HCT116 (cell line): Measurements from ENCODE around the gene AUTS2. TPM values are rescaled to one million over a fixed set of nuclear protein-coding genes. Genes with fewer than 3 reads are reported as not detected.

Source experiments
- ATAC-seq: fragments of 200-7000 bp; cut with Tn5 transposase; 2 replicates; pipeline ENCODE4 v1.9.1; 2020; ENCODE audit warnings: mild to moderate bottlenecking, moderate library complexity
- BruUV-seq: library from RNA; stranded (reverse); fragments of 400-500 nt; replicated peaks from 2 replicates; lab custom pipeline; 2021; lab: Mats Ljungman, UMichigan
- CTCF ChIA-PET: fragments of 300-600 bp; sonication (Branson Sonifier 250); formaldehyde crosslinking; loops from one replicate; lab custom pipeline; 2021; ENCODE audit warnings: antibody characterized with exemption; lab: Charles Lee
- POLR2A ChIA-PET: fragments of 300-600, 350-600 bp; sonication (Branson Sonifier 250); formaldehyde crosslinking; loops from one replicate; lab custom pipeline; 2021; ENCODE audit warnings: antibody characterized with exemption; lab: Charles Lee
- RAD21 ChIA-PET, 2 experiments: fragments of 300-600 bp; sonication (Branson Sonifier 250); formaldehyde crosslinking; loops; one replicate each; lab custom pipeline; 2023; ENCODE audit warnings: low total read pairs in 2 of 2; ENCODE audit not compliant: uncharacterized antibody in 2 of 2, unreplicated experiment in 2 of 2, low non-redundant PET in 1 of 2; lab: Charles Lee
- DNase-seq: peaks from one replicate; pipeline ENCODE4 v3.0.0-alpha.2; 2010; ENCODE audit warnings: low read depth, low spot score
- H2AFZ ChIP-seq: fragments of 200-600 bp; shearing (Covaris generic), sonication (generic); 2 replicates; pipeline ENCODE4 v1.6.1; 2017; ENCODE audit warnings: low read depth, mixed run types, mixed read lengths, antibody characterized with exemption, low read length; ENCODE audit not compliant: poor library complexity, severe bottlenecking
- H3K27ac ChIP-seq: 2 replicates; pipeline ENCODE4 v1.5.1; 2012; ENCODE audit warnings: low read depth, low read length
- H3K27me3 ChIP-seq: fragments of 200-600 bp; sonication (generic); 2 replicates; pipeline ENCODE4 v1.6.1; 2016; ENCODE audit warnings: mixed run types, low read length, mixed read lengths; ENCODE audit not compliant: insufficient read depth
- H3K36me3 ChIP-seq, 2 experiments: fragments of 200-500 bp in 1 of 2; fragments of 200-600 bp in 1 of 2; sonication (Bioruptor generic) in 1 of 2; sonication (generic) in 1 of 2; 2 replicates each; pipeline versions ENCODE4 v1.5.1 to v1.6.1; 2014 to 2016; ENCODE audit warnings: low read length in 2 of 2, inconsistent platforms in 1 of 2, mixed read lengths in 1 of 2, mixed run types in 1 of 2; ENCODE audit not compliant: insufficient read depth in 2 of 2, control insufficient read depth in 1 of 2
- H3K4me1 ChIP-seq, 2 experiments: fragments of 200-600 bp in 1 of 2; sonication (generic) in 1 of 2; 2 replicates each; pipeline versions ENCODE4 v1.5.1 to v1.6.1; 2012 to 2017; ENCODE audit warnings: low read length in 2 of 2, inconsistent platforms in 1 of 2, mild to moderate bottlenecking in 1 of 2, mixed read lengths in 1 of 2, mixed run types in 1 of 2, moderate library complexity in 1 of 2; ENCODE audit not compliant: insufficient read depth in 2 of 2, control insufficient read depth in 1 of 2
- H3K4me2 ChIP-seq: fragments of 200-600 bp; sonication (generic); 2 replicates; pipeline ENCODE4 v1.6.1; 2017; ENCODE audit warnings: mixed run types, low read length, mixed read lengths
- H3K4me3 ChIP-seq, 2 experiments: fragments of 200-600 bp in 1 of 2; sonication (generic) in 1 of 2; replicated peaks in 1 of 2; 2 replicates each; pipeline ENCODE4 v1.5.1; 2011 to 2016; ENCODE audit warnings: low read length in 2 of 2, control low read depth in 1 of 2, low read depth in 1 of 2, mild to moderate bottlenecking in 1 of 2, mixed read lengths in 1 of 2, mixed run types in 1 of 2
- H3K79me2 ChIP-seq: fragments of 200-600 bp; sonication (generic); 2 replicates; pipeline ENCODE4 v1.6.1; 2017; ENCODE audit warnings: mild to moderate bottlenecking, mixed run types, low read length, moderate library complexity, mixed read lengths; ENCODE audit not compliant: insufficient read depth
- H3K9ac ChIP-seq: fragments of 200-600 bp; sonication (generic); 2 replicates; pipeline ENCODE4 v1.6.1; 2016; ENCODE audit warnings: low read length, mixed read lengths
- H3K9me2 ChIP-seq: fragments of 200-600 bp; sonication (generic), shearing (Covaris generic); 2 replicates; pipeline ENCODE4 v1.6.1; 2017; ENCODE audit warnings: mixed run types, mild to moderate bottlenecking, moderate library complexity; ENCODE audit not compliant: insufficient read depth
- H3K9me3 ChIP-seq, 2 experiments: fragments of 200-500 bp in 1 of 2; fragments of 200-600 bp in 1 of 2; sonication (Bioruptor generic) in 1 of 2; sonication (generic) in 1 of 2; 2 replicates each; pipeline ENCODE4 v1.6.1; 2014 to 2017; ENCODE audit warnings: low read length in 2 of 2, mixed read lengths in 2 of 2, inconsistent platforms in 1 of 2, low read depth in 1 of 2, mild to moderate bottlenecking in 1 of 2, mixed run types in 1 of 2, moderate library complexity in 1 of 2; ENCODE audit not compliant: control insufficient read depth in 1 of 2, insufficient read depth in 1 of 2
- H4K20me1 ChIP-seq: fragments of 200-600 bp; sonication (generic), shearing (Covaris generic); 2 replicates; pipeline ENCODE4 v1.6.1; 2017; ENCODE audit warnings: mixed run types, mild to moderate bottlenecking, moderate library complexity; ENCODE audit not compliant: insufficient read depth
- CBX3 ChIP-seq: IDR thresholded peaks from 2 replicates; pipeline ENCODE4 v1.6.1; 2012; ENCODE audit warnings: low read depth
- EGR1 ChIP-seq: IDR thresholded peaks from 2 replicates; pipeline ENCODE4 v1.6.1; 2012; ENCODE audit warnings: low read depth
- EZH2phosphoT487 ChIP-seq: fragments of 200-600 bp; IDR thresholded peaks from 2 replicates; pipeline ENCODE4 v1.6.1; 2018; ENCODE audit warnings: antibody characterized with exemption, borderline replicate concordance
- JUND ChIP-seq: IDR thresholded peaks from 2 replicates; pipeline ENCODE4 v1.6.1; 2012
- POLR2A ChIP-seq: IDR thresholded peaks from 2 replicates; pipeline ENCODE4 v1.7.0; 2011; ENCODE audit warnings: borderline replicate concordance; ENCODE audit not compliant: insufficient read depth, insufficient read length; ENCODE audit errors: extremely low read depth
- TCF7L2 ChIP-seq: IDR thresholded peaks from 2 replicates; pipeline ENCODE4 v1.7.0; 2011; ENCODE audit warnings: borderline replicate concordance, inconsistent platforms; ENCODE audit not compliant: insufficient read depth, insufficient read length; ENCODE audit errors: extremely low read depth
- intact Hi-C: fragments of 100-400 bp; cut with micrococcal nuclease; formaldehyde crosslinking; loops from 2 replicates; pipeline ENCODE4 v1.10.0; 2022
- total RNA-seq: library from RNA; stranded (reverse); gene quantifications from one replicate; pipeline ENCODE4 v1.2.1, GENCODE V29; 2021; ENCODE audit not compliant: unreplicated experiment
- TF ChIP-seq, protein P1 (sequence below): IDR thresholded peaks from 2 replicates; pipeline ENCODE4 v1.6.1; 2011; ENCODE audit warnings: mild to moderate bottlenecking, low read length, moderate library complexity; ENCODE audit not compliant: insufficient replicate concordance; ENCODE audit errors: extremely low read depth
- TF ChIP-seq, protein P2 (sequence below): IDR thresholded peaks from 2 replicates; pipeline ENCODE4 v1.6.1; 2012

Gene AUTS2
- total RNA-seq, 1 experiment from 2014 or later: 0.93 TPM

GRCh38 chr7:70113078-70113477 is 514.8 kb downstream of the AUTS2 start:
- no TSS peak for BruUV-seq
- ATAC-seq (no peak), DNase-seq (no peak)
- Histone ChIP-seq H3K9me2 (no peaks in the 10 kb centered on the region), H4K20me1 (no peaks in the 10 kb centered on the region), H3K79me2 (no peaks in the 10 kb centered on the region), H3K27me3 (no peaks in the 10 kb centered on the region), H3K9me3 (peaks cover 0 to 9% of the 10 kb centered on the region in 2 experiments; a peak in 3 of 4 replicates), H3K4me3 (no peak overlapping the region), H3K4me1 (no peaks in the 10 kb centered on the region), H3K9ac (no peak overlapping the region), H3K27ac (no peak overlapping the region), H2AFZ (no peak overlapping the region), H3K4me2 (no peak overlapping the region), H3K36me3 (no peaks in the 10 kb centered on the region)
- intact Hi-C loops: no loop called here
- TF ChIP-seq, protein P1, sequence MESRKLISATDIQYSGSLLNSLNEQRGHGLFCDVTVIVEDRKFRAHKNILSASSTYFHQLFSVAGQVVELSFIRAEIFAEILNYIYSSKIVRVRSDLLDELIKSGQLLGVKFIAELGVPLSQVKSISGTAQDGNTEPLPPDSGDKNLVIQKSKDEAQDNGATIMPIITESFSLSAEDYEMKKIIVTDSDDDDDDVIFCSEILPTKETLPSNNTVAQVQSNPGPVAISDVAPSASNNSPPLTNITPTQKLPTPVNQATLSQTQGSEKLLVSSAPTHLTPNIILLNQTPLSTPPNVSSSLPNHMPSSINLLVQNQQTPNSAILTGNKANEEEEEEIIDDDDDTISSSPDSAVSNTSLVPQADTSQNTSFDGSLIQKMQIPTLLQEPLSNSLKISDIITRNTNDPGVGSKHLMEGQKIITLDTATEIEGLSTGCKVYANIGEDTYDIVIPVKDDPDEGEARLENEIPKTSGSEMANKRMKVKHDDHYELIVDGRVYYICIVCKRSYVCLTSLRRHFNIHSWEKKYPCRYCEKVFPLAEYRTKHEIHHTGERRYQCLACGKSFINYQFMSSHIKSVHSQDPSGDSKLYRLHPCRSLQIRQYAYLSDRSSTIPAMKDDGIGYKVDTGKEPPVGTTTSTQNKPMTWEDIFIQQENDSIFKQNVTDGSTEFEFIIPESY: no peak
- TF ChIP-seq, protein P2, sequence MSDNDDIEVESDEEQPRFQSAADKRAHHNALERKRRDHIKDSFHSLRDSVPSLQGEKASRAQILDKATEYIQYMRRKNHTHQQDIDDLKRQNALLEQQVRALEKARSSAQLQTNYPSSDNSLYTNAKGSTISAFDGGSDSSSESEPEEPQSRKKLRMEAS: no peak
- no peak for TF ChIP-seq EGR1
- POLR2A ChIA-PET: no interaction called here
- CTCF ChIA-PET: no interaction called here
- RAD21 ChIA-PET: no interaction called here

DNA sequence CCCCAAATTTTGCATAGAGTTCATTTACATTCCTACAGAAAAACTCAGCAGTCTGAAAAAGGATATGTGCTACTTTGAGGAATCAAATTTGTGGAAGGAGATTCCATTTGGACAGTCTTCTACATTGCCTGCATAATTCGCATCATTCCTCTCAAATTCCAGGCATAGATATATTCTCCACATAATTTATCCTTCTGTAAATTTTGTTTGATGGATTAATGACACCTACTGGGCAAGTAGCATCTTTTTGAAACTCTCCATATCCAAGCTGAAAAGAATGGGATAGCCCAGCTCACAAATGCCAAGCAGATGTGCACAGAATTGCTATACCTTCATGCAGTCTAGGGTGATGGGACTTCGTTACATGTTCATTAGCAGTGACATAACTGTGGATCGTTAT is 515.3 kb downstream of the AUTS2 start:
- RAD21 ChIA-PET: no interaction called here
- Histone ChIP-seq H3K9ac (no peak overlapping the region), H3K36me3 (no peaks in the 10 kb centered on the region), H3K79me2 (no peaks in the 10 kb centered on the region), H3K27ac (no peak overlapping the region), H3K4me2 (no peak overlapping the region), H3K4me3 (no peak overlapping the region), H3K4me1 (no peaks in the 10 kb centered on the region), H4K20me1 (no peaks in the 10 kb centered on the region), H2AFZ (no peak overlapping the region), H3K9me2 (no peaks in the 10 kb centered on the region), H3K27me3 (no peaks in the 10 kb centered on the region), H3K9me3 (peaks cover 0 to 9% of the 10 kb centered on the region in 2 experiments; a peak in 3 of 4 replicates)
- intact Hi-C loops: no loop called here
- TF ChIP-seq JUND (no peak), CBX3 (no peak), EZH2phosphoT487 (no peak), TCF7L2 (no peak), EGR1 (no peak), POLR2A (no peak)
- ATAC-seq (no peak), DNase-seq (no peak)
- no TSS peak for BruUV-seq
- POLR2A ChIA-PET: no interaction called here
- CTCF ChIA-PET: no interaction called here
